ENCODE results near the gene PSD2.

- TF ChIP-seq CREB1 (IDR thresholded peaks at IDR 0.05; ENCODE audit: low read depth) (no peak), ZNF274 (IDR thresholded peaks at IDR 0.05; ENCODE audit: insufficient read depth, insufficient read length) (no peak), TAF1 (IDR thresholded peaks at IDR 0.05; ENCODE audit: borderline replicate concordance, low read depth, low read length) (no peak), CTCF (IDR thresholded peaks at IDR 0.05 in 2 of 3, conservative IDR thresholded peaks at IDR 0.05 in 1 of 3; ENCODE audit: control insufficient read depth in 2 of 3, extremely low read depth in 1 of 3, insufficient read depth in 1 of 3, low read depth in 3 of 3, low read length in 3 of 3) (no peak), SIN3A (IDR thresholded peaks at IDR 0.05; ENCODE audit: low read depth, low read length) (no peak), ZNF384 (IDR thresholded peaks at IDR 0.05; ENCODE audit: borderline replicate concordance, low read depth, low read length) (no peak), PAX5 (IDR thresholded peaks at IDR 0.05; ENCODE audit: borderline replicate concordance, low read depth, low read length) (no peak)
These were observed 21.0 kb downstream of the PSD2 start for GRCh38 chr5:139816566-139816965.

Measured in GM12878 (cell line).